H1 (cell line): ENCODE data around the gene RUBCN. TPM values are rescaled to one million over a fixed set of nuclear protein-coding genes. Genes with fewer than 3 reads are reported as not detected.
"Not testable (repeated sequence)": the region's sequence is repeated elsewhere in the genome, so short reads cannot be mapped to it uniquely, and the experiment has no call there.

Source experiments
- CTCF ChIA-PET: fragments of 300-600 bp; sonication (Branson Sonifier 250); formaldehyde crosslinking; loops from one replicate; lab custom pipeline; 2021; ENCODE audit not compliant: partially characterized antibody; lab: Charles Lee
- POLR2A ChIA-PET: fragments of 300-600 bp; sonication (Branson Sonifier 250); formaldehyde crosslinking; loops from one replicate; lab custom pipeline; 2021; ENCODE audit warnings: inconsistent platforms; ENCODE audit not compliant: partially characterized antibody; lab: Charles Lee
- DNase-seq, 2 experiments: peaks; one replicate each; pipeline versions ENCODE4 v3.0.0 to v3.0.0-alpha.2; 2010 to 2022; ENCODE audit warnings: low spot score in 2 of 2, low read depth in 1 of 2, mixed read lengths in 1 of 2
- FAIRE-seq: peaks from 2 replicates; lab custom pipeline; 2011; peaks lifted over from hg19 to GRCh38; lab: Jason Lieb, UNC
- H2AFZ ChIP-seq: 2 replicates; pipeline ENCODE4 v1.8.1; 2012; ENCODE audit warnings: low read length, inconsistent platforms
- H2AK5ac ChIP-seq: 2 replicates; pipeline ENCODE4 v1.6.1; 2013; ENCODE audit warnings: low read depth, low read length
- H2BK120ac ChIP-seq: replicated peaks from 2 replicates; pipeline ENCODE3; 2013; ENCODE audit warnings: low read depth, low read length, inconsistent platforms
- H2BK12ac ChIP-seq: 2 replicates; pipeline ENCODE4 v1.6.1; 2013; ENCODE audit warnings: low read depth, low read length
- H2BK15ac ChIP-seq: 2 replicates; pipeline ENCODE4 v1.6.1; 2013; ENCODE audit warnings: low read length
- H2BK20ac ChIP-seq: 2 replicates; pipeline ENCODE4 v1.6.1; 2013; ENCODE audit warnings: low read length
- H2BK5ac ChIP-seq: 2 replicates; pipeline ENCODE4 v1.6.1; 2013; ENCODE audit warnings: low read depth, low read length
- H3K14ac ChIP-seq: 2 replicates; pipeline ENCODE4 v1.6.1; 2013; ENCODE audit warnings: inconsistent platforms; ENCODE audit not compliant: insufficient read length
- H3K18ac ChIP-seq: 2 replicates; pipeline ENCODE4 v1.6.1; 2013; ENCODE audit warnings: low read length; ENCODE audit errors: extremely low read depth
- H3K23ac ChIP-seq: 2 replicates; pipeline ENCODE4 v1.6.1; 2013; ENCODE audit warnings: inconsistent platforms; ENCODE audit not compliant: insufficient read length
- H3K23me2 ChIP-seq: 2 replicates; pipeline ENCODE4 v1.6.1; 2013; ENCODE audit warnings: low read depth, low read length
- H3K27ac ChIP-seq: 2 replicates; pipeline ENCODE4 v1.6.1; 2011; ENCODE audit warnings: low read depth, low read length, inconsistent platforms
- H3K27me3 ChIP-seq, 4 experiments: replicated peaks in 1 of 4; 1 replicate in 1 of 4; 2 replicates in 3 of 4; pipeline versions ENCODE4 v1.6.1 to v1.8.1; 2011 to 2013; ENCODE audit warnings: low read length in 3 of 4, mild to moderate bottlenecking in 3 of 4, inconsistent platforms in 2 of 4, mixed read lengths in 2 of 4, moderate library complexity in 1 of 4; ENCODE audit not compliant: control insufficient read depth in 3 of 4, insufficient read depth in 3 of 4; ENCODE audit errors: extremely low read depth in 1 of 4
- H3K36me3 ChIP-seq, 4 experiments: 2 replicates each; pipeline versions ENCODE4 v1.6.1 to v1.8.1; 2011 to 2013; ENCODE audit warnings: mild to moderate bottlenecking in 4 of 4, low read length in 3 of 4, moderate library complexity in 2 of 4, control low read depth in 1 of 4, inconsistent platforms in 1 of 4; ENCODE audit not compliant: insufficient read depth in 4 of 4, control insufficient read depth in 2 of 4
- H3K4ac ChIP-seq: replicated peaks from 2 replicates; pipeline ENCODE3; 2013; ENCODE audit warnings: low read length, low read depth, mixed read lengths, inconsistent platforms; ENCODE audit not compliant: insufficient read length
- H3K4me1 ChIP-seq, 4 experiments: replicated peaks in 1 of 4; 1 replicate in 1 of 4; 2 replicates in 3 of 4; pipeline versions ENCODE4 v1.6.1 to v1.8.1; 2011 to 2013; ENCODE audit warnings: low read length in 3 of 4, inconsistent platforms in 2 of 4, mixed read lengths in 1 of 4; ENCODE audit not compliant: insufficient read depth in 4 of 4, control insufficient read depth in 3 of 4
- H3K4me2 ChIP-seq, 2 experiments: 2 replicates each; pipeline versions ENCODE4 v1.6.1 to v1.8.1; 2011 to 2013; ENCODE audit warnings: low read depth in 2 of 2, low read length in 2 of 2, control low read depth in 1 of 2, inconsistent platforms in 1 of 2, mild to moderate bottlenecking in 1 of 2; ENCODE audit not compliant: insufficient read depth in 1 of 2
- H3K4me3 ChIP-seq, 4 experiments: fragments of 200-600, 300-600 bp in 1 of 4; sonication (generic), shearing (Covaris generic), sonication (Bioruptor Twin) in 1 of 4; 2 replicates each; pipeline versions ENCODE4 v1.5.1 to v1.8.1; 2011 to 2016; ENCODE audit warnings: low read length in 4 of 4, low read depth in 3 of 4, control low read depth in 2 of 4, inconsistent platforms in 2 of 4, mild to moderate bottlenecking in 2 of 4, mixed read lengths in 1 of 4, moderate library complexity in 1 of 4; ENCODE audit not compliant: insufficient read depth in 2 of 4; ENCODE audit errors: extremely low read depth in 1 of 4
- H3K56ac ChIP-seq: replicated peaks from 2 replicates; pipeline ENCODE3; 2013; ENCODE audit warnings: low read depth, mild to moderate bottlenecking, mixed read lengths, low read length, inconsistent platforms; ENCODE audit not compliant: insufficient read length
- H3K79me1 ChIP-seq: 2 replicates; pipeline ENCODE4 v1.6.1; 2013; ENCODE audit warnings: low read depth, low read length, control low read depth
- H3K79me2 ChIP-seq, 2 experiments: 2 replicates each; pipeline versions ENCODE4 v1.6.1 to v1.8.1; 2012 to 2013; ENCODE audit warnings: low read length in 2 of 2, mild to moderate bottlenecking in 2 of 2, inconsistent platforms in 1 of 2; ENCODE audit not compliant: insufficient read depth in 2 of 2, control insufficient read depth in 1 of 2
- H3K9ac ChIP-seq, 4 experiments: replicated peaks in 1 of 4; 1 replicate in 1 of 4; 2 replicates in 3 of 4; pipeline versions ENCODE4 v1.6.1 to v1.8.1; 2011 to 2013; ENCODE audit warnings: low read depth in 3 of 4, low read length in 3 of 4, control low read depth in 2 of 4, mild to moderate bottlenecking in 2 of 4, moderate library complexity in 2 of 4, inconsistent platforms in 1 of 4; ENCODE audit errors: extremely low read depth in 1 of 4
- H3K9me3 ChIP-seq, 2 experiments: 2 replicates each; pipeline versions ENCODE4 v1.6.1 to v1.8.1; 2012 to 2013; ENCODE audit warnings: mild to moderate bottlenecking in 2 of 2, moderate library complexity in 2 of 2, control low read depth in 1 of 2, inconsistent platforms in 1 of 2, low read depth in 1 of 2, low read length in 1 of 2, mixed read lengths in 1 of 2; ENCODE audit not compliant: insufficient read depth in 2 of 2
- H4K20me1 ChIP-seq, 2 experiments: replicated peaks in 1 of 2; 2 replicates each; pipeline versions ENCODE3 to v1.8.1; 2011 to 2013; ENCODE audit warnings: inconsistent platforms in 2 of 2, low read length in 2 of 2, mild to moderate bottlenecking in 1 of 2; ENCODE audit not compliant: insufficient read depth in 2 of 2, control insufficient read depth in 1 of 2
- H4K5ac ChIP-seq: 2 replicates; pipeline ENCODE4 v1.6.1; 2013; ENCODE audit warnings: low read length, low read depth, mixed read lengths, inconsistent platforms; ENCODE audit not compliant: insufficient read length
- H4K8ac ChIP-seq: 2 replicates; pipeline ENCODE4 v1.8.0; 2013; ENCODE audit warnings: mild to moderate bottlenecking, moderate library complexity, low read length, inconsistent platforms; ENCODE audit not compliant: insufficient read depth; ENCODE audit errors: extremely low read depth
- H4K91ac ChIP-seq: replicated peaks from 2 replicates; pipeline ENCODE3; 2013; ENCODE audit warnings: low read length, mixed read lengths, inconsistent platforms; ENCODE audit not compliant: insufficient read length
- WGBS, 2 experiments: shearing (Covaris generic) in 1 of 2; methylation state at CpG; one replicate each; pipeline versions ENCODE4 v1.1.6 to v1.1.7; 2013 to 2015; ENCODE audit warnings: low lambda C conversion rate in 2 of 2, mixed read lengths in 2 of 2, inconsistent platforms in 1 of 2, low coverage in 1 of 2, missing lambda C conversion rate in 1 of 2; ENCODE audit not compliant: insufficient replicate concordance in 2 of 2, insufficient coverage in 1 of 2, insufficient read length in 1 of 2; ENCODE audit errors: extremely low coverage in 1 of 2, missing lambda C conversion rate in 1 of 2; 5-methylcytosine and 5-hydroxymethylcytosine counted together
- polyA plus RNA-seq, 7 experiments: library from polyadenylated mRNA; depleted of rRNA in 3 of 7; stranded (reverse) in 5 of 7; unstranded in 2 of 7; fragments of >200 nt in 5 of 7; fragments of 200-250 nt in 2 of 7; gene quantifications; 1 replicate in 5 of 7; 2 replicates in 1 of 7; 4 replicates in 1 of 7; pipeline versions ENCODE4 v1.2.1 to v1.2.3, GENCODE V29; 2011 to 2013; ENCODE audit warnings: missing spikeins in 2 of 7, mixed read lengths in 2 of 7
- total RNA-seq: library from RNA; stranded (reverse); fragmentation: NEBNext Ultra II Directional; extraction: Animal tissue kit (Norgen Biotek cat#: 25700); gene quantifications from 2 replicates; pipeline ENCODE4 v1.2.1, GENCODE V29; 2021

RUBCN gene
- total and polyA plus RNA-seq, 2 of the 8 experiments (the other 6 are each of a cell fraction or from before 2014, with no cell fraction given): 9.3 to 21.9 TPM

GRCh38 chr3:197667293-197667692, 69.4 kb downstream of the RUBCN start:
- POLR2A ChIA-PET: not testable (repeated sequence)

GRCh38 chr3:197666221-197666842, 70.4 kb downstream of the RUBCN start:
- H3K79me1 ChIP-seq, H2BK12ac ChIP-seq, H3K4me2 ChIP-seq, H3K79me2 ChIP-seq, H2AFZ ChIP-seq, H3K9me3 ChIP-seq, H3K36me3 ChIP-seq, H3K23ac ChIP-seq, H3K9ac ChIP-seq, H3K56ac ChIP-seq, H2BK120ac ChIP-seq, H3K27me3 ChIP-seq, H4K8ac ChIP-seq, H3K4me3 ChIP-seq, H3K23me2 ChIP-seq, H2AK5ac ChIP-seq, POLR2A ChIA-PET, DNase-seq, H3K18ac ChIP-seq, H3K27ac ChIP-seq, H3K4ac ChIP-seq, CTCF ChIA-PET, H4K20me1 ChIP-seq, H2BK5ac ChIP-seq, H4K5ac ChIP-seq, FAIRE-seq, H2BK15ac ChIP-seq, H4K91ac ChIP-seq, H2BK20ac ChIP-seq, H3K14ac ChIP-seq, H3K4me1 ChIP-seq: not testable (repeated sequence)
- 83% methylated on average over 14 of the region's 26 CpGs; no CpG with 5 or more reads in 1 of the 2 experiments for WGBS, 2 experiments

More at GRCh38 chr3:197667293-197667692, 69.4 kb downstream of the RUBCN start:
- H3K27me3 ChIP-seq, H3K79me2 ChIP-seq, DNase-seq, H3K18ac ChIP-seq, H2BK15ac ChIP-seq, H2BK5ac ChIP-seq, H3K4me1 ChIP-seq, H3K56ac ChIP-seq, H3K4me2 ChIP-seq, H3K23me2 ChIP-seq, H3K4me3 ChIP-seq, H3K79me1 ChIP-seq, H4K20me1 ChIP-seq, H3K14ac ChIP-seq, H2BK20ac ChIP-seq, H3K36me3 ChIP-seq, H3K9ac ChIP-seq, H3K27ac ChIP-seq, H2BK120ac ChIP-seq, H3K9me3 ChIP-seq, H2AK5ac ChIP-seq, H3K4ac ChIP-seq, H4K5ac ChIP-seq, H2BK12ac ChIP-seq, FAIRE-seq, H4K91ac ChIP-seq, H4K8ac ChIP-seq, H2AFZ ChIP-seq, H3K23ac ChIP-seq: not testable (repeated sequence)
- 89% methylated on average over 1 of the region's 3 CpGs; no CpG with 5 or more reads in 1 of the 2 experiments for WGBS, 2 experiments
- CTCF ChIA-PET: interaction anchor here (0.9 kb wide), 1 partner anchor 69 kb away, joined by 3 read pairs; no protein-coding TSS in a partner anchor
